SK-N-SH treated with all-trans-retinoic acid at 6 μM for 48 hours (cell line): ENCODE results near the gene OR2M3.
"Not testable (repeated sequence)": the region's sequence is repeated elsewhere in the genome, so short reads cannot be mapped to it uniquely, and the experiment has no call there.

Source experiments
- ATAC-seq: fragments of 200-7000 bp; cut with Tn5 transposase; 3 replicates; pipeline ENCODE4 v1.9.1; 2020; ENCODE audit warnings: mild to moderate bottlenecking, moderate library complexity
- ARNTL ChIP-seq: fragments of 450-650 bp; formaldehyde crosslinking; IDR thresholded peaks from 2 replicates; pipeline ENCODE4 v1.5.0; 2020; ENCODE audit warnings: low read depth, mild to moderate bottlenecking, moderate library complexity, borderline replicate concordance
- BACH2 ChIP-seq: fragments of 250-450 bp; sonication (Bioruptor Pico); IDR thresholded peaks from 2 replicates; pipeline ENCODE4 v1.9.0; 2021; ENCODE audit warnings: mild to moderate bottlenecking, borderline replicate concordance
- ESRRG ChIP-seq: fragments of 250-450 bp; sonication (Bioruptor Pico); IDR thresholded peaks from 2 replicates; pipeline ENCODE4 v1.6.1; 2021; ENCODE audit warnings: mild to moderate bottlenecking
- ISL1 ChIP-seq: fragments of 250-450 bp; sonication (Bioruptor Pico); IDR thresholded peaks from 2 replicates; pipeline ENCODE4 v2.1.2; 2022; ENCODE audit warnings: mild to moderate bottlenecking, moderate library complexity
- OSR1 ChIP-seq: fragments of 250-450 bp; sonication (Bioruptor Pico); IDR thresholded peaks from 2 replicates; pipeline ENCODE4 v1.8.0; 2022; ENCODE audit warnings: moderate library complexity, mild to moderate bottlenecking, inconsistent platforms
- PPARA ChIP-seq: fragments of 250-450 bp; sonication (Bioruptor Pico); IDR thresholded peaks from 2 replicates; pipeline ENCODE4 v1.5.0; 2020; ENCODE audit warnings: mild to moderate bottlenecking, borderline replicate concordance
- RARB ChIP-seq: fragments of 250-450 bp; sonication (Bioruptor Pico); IDR thresholded peaks from 2 replicates; pipeline ENCODE4 v1.8.0; 2021; ENCODE audit warnings: mild to moderate bottlenecking, moderate library complexity
- SNAI2 ChIP-seq: fragments of 250-450 bp; sonication (Bioruptor Pico); IDR thresholded peaks from 2 replicates; pipeline ENCODE4 v1.5.0; 2020; ENCODE audit warnings: mild to moderate bottlenecking, moderate library complexity
- TCF4 ChIP-seq: fragments of 250-450 bp; sonication (Bioruptor Pico); IDR thresholded peaks from 2 replicates; pipeline ENCODE4 v1.8.0; 2021; ENCODE audit warnings: mild to moderate bottlenecking, moderate library complexity, borderline replicate concordance
- TOX ChIP-seq: fragments of 250-450 bp; sonication (Bioruptor Pico); IDR thresholded peaks from 2 replicates; pipeline ENCODE4 v1.8.0; 2021; ENCODE audit warnings: mild to moderate bottlenecking, moderate library complexity, borderline replicate concordance
- ZC3H10 ChIP-seq: fragments of 250-450 bp; sonication (Bioruptor Pico); IDR thresholded peaks from 2 replicates; pipeline ENCODE4 v1.5.1; 2021; ENCODE audit warnings: mild to moderate bottlenecking, moderate library complexity
- ZFP3 ChIP-seq: fragments of 250-450 bp; sonication (Bioruptor Pico); IDR thresholded peaks from 2 replicates; pipeline ENCODE4 v1.5.0; 2020; ENCODE audit warnings: mild to moderate bottlenecking, moderate library complexity
- ZFP30 ChIP-seq: fragments of 450-650 bp; formaldehyde crosslinking; IDR thresholded peaks from 2 replicates; pipeline ENCODE4 v1.5.0; 2022; ENCODE audit warnings: mild to moderate bottlenecking, moderate library complexity
- ZNF565 ChIP-seq: fragments of 450-650 bp; formaldehyde crosslinking; conservative IDR thresholded peaks from 2 replicates; pipeline ENCODE4 v1.5.0; 2020; ENCODE audit warnings: low read depth, mild to moderate bottlenecking, moderate library complexity
- ZNF70 ChIP-seq: fragments of 450-650 bp; formaldehyde crosslinking; IDR thresholded peaks from 2 replicates; pipeline ENCODE4 v1.5.0; 2020; ENCODE audit warnings: mild to moderate bottlenecking, moderate library complexity
- ZNF8 ChIP-seq: fragments of 450-650 bp; formaldehyde crosslinking; IDR thresholded peaks from 2 replicates; pipeline ENCODE4 v1.5.0; 2020; ENCODE audit warnings: mild to moderate bottlenecking, moderate library complexity
- TF ChIP-seq, protein P1 (sequence below): fragments of 250-450 bp; sonication (Bioruptor Pico); IDR thresholded peaks from 2 replicates; pipeline ENCODE4 v1.8.0; 2020; ENCODE audit warnings: mild to moderate bottlenecking, moderate library complexity, borderline replicate concordance
- TF ChIP-seq, protein P2 (sequence below): fragments of 250-450 bp; sonication (Bioruptor Pico); IDR thresholded peaks from 2 replicates; pipeline ENCODE4 v1.5.0; 2020; ENCODE audit warnings: mild to moderate bottlenecking, moderate library complexity
- TF ChIP-seq, protein P3 (sequence below): fragments of 250-450 bp; sonication (Bioruptor Pico); IDR thresholded peaks from 2 replicates; pipeline ENCODE4 v1.8.0; 2021; ENCODE audit warnings: low read depth, mild to moderate bottlenecking, moderate library complexity, borderline replicate concordance
- TF ChIP-seq, protein P4 (sequence below): fragments of 250-450 bp; sonication (Bioruptor Pico); IDR thresholded peaks from 2 replicates; pipeline ENCODE4 v1.5.1; 2020; ENCODE audit warnings: low read depth, mild to moderate bottlenecking, moderate library complexity

OR2M3 gene

DNA sequence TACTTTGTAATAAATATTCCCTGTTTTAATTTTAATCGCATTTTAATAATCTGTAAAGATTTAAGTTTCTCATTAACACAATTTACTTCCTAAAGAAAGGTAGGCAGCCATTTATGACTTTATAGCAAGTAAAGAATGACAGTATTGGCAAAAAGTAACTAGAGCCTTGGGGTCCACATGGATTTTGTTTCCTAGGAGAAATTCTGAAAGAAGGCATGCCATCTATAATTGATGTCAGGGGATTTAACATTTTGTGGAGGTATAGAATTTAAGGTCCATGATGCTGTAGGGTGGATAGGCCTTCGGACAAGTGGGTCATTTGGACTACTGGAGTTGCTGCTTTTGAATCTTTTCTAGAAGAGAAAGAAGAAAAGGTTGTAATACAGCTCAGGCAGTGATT lies 34.1 kb downstream of the OR2M3 start, which contains the start of gene OR2M4:
OR2M4 (plus strand) TSS at position 301 of the 400 bp plus-strand sequence. CDS start 7,512 bp downstream, outside the sequence.
- TF ChIP-seq BACH2: no peak
- ATAC-seq: no peak

DNA sequence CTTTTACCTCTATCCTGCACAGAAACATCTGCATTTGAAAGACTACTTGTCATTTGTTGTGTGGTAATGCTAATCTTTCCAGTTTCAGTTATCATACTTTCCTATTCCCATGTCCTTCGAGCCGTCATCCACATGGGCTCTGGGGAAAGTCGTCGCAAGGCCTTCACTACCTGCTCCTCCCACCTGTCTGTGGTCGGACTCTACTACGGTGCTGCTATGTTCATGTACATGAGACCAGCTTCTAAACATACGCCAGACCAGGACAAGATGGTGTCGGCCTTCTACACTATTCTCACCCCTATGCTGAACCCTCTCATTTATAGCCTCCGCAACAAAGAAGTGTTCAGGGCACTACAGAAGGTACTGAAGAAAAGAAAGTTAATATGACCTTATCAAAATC lies 42.4 kb downstream of the OR2M3 start:
- ATAC-seq: no peak
- TF ChIP-seq ZNF8 (CRISPR knock-in tag) (no peak), ZFP30 (no peak), ESRRG (CRISPR knock-in tag) (no peak), TOX (no peak), ZNF70 (no peak), ISL1 (CRISPR knock-in tag) (no peak), ZC3H10 (no peak), ARNTL (no peak), ZNF565 (no peak), OSR1 (CRISPR knock-in tag) (no peak), SNAI2 (no peak)
- TF ChIP-seq, protein P1, sequence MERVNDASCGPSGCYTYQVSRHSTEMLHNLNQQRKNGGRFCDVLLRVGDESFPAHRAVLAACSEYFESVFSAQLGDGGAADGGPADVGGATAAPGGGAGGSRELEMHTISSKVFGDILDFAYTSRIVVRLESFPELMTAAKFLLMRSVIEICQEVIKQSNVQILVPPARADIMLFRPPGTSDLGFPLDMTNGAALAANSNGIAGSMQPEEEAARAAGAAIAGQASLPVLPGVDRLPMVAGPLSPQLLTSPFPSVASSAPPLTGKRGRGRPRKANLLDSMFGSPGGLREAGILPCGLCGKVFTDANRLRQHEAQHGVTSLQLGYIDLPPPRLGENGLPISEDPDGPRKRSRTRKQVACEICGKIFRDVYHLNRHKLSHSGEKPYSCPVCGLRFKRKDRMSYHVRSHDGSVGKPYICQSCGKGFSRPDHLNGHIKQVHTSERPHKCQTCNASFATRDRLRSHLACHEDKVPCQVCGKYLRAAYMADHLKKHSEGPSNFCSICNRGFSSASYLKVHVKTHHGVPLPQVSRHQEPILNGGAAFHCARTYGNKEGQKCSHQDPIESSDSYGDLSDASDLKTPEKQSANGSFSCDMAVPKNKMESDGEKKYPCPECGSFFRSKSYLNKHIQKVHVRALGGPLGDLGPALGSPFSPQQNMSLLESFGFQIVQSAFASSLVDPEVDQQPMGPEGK: no peak
- TF ChIP-seq, protein P2, sequence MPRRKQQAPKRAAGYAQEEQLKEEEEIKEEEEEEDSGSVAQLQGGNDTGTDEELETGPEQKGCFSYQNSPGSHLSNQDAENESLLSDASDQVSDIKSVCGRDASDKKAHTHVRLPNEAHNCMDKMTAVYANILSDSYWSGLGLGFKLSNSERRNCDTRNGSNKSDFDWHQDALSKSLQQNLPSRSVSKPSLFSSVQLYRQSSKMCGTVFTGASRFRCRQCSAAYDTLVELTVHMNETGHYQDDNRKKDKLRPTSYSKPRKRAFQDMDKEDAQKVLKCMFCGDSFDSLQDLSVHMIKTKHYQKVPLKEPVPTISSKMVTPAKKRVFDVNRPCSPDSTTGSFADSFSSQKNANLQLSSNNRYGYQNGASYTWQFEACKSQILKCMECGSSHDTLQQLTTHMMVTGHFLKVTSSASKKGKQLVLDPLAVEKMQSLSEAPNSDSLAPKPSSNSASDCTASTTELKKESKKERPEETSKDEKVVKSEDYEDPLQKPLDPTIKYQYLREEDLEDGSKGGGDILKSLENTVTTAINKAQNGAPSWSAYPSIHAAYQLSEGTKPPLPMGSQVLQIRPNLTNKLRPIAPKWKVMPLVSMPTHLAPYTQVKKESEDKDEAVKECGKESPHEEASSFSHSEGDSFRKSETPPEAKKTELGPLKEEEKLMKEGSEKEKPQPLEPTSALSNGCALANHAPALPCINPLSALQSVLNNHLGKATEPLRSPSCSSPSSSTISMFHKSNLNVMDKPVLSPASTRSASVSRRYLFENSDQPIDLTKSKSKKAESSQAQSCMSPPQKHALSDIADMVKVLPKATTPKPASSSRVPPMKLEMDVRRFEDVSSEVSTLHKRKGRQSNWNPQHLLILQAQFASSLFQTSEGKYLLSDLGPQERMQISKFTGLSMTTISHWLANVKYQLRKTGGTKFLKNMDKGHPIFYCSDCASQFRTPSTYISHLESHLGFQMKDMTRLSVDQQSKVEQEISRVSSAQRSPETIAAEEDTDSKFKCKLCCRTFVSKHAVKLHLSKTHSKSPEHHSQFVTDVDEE: no peak

DNA sequence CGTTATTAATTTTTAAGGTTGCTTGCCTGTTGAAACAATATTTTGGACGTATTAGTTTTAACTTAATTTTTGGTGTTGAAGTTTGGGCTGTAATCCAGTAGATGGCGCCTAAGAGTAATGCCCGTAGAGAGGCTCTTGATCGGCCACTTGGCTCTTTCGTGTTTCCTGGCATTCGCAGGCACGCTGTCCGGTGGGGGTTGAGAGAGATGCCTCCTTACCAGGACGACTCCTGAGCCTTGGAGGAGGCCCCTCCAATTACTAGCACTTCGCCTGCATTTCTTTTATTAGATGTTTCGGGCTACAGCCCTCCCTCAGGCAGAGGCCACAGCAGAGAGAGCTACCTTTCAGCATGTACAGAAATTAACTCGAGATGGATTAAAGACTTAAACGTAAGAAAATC lies 46.1 kb downstream of the OR2M3 start:
- peak; percentile 65 for ATAC-seq
- TF ChIP-seq ZNF565 (no peak), ISL1 (CRISPR knock-in tag) (no peak), BACH2 (no peak), ZC3H10 (no peak), SNAI2 (no peak), TCF4 (CRISPR knock-in tag) (no peak), ZFP3 (CRISPR knock-in tag) (no peak), RARB (CRISPR knock-in tag) (no peak), PPARA (CRISPR knock-in tag) (no peak), ZFP30 (no peak), ARNTL (no peak)
- TF ChIP-seq, protein P3, sequence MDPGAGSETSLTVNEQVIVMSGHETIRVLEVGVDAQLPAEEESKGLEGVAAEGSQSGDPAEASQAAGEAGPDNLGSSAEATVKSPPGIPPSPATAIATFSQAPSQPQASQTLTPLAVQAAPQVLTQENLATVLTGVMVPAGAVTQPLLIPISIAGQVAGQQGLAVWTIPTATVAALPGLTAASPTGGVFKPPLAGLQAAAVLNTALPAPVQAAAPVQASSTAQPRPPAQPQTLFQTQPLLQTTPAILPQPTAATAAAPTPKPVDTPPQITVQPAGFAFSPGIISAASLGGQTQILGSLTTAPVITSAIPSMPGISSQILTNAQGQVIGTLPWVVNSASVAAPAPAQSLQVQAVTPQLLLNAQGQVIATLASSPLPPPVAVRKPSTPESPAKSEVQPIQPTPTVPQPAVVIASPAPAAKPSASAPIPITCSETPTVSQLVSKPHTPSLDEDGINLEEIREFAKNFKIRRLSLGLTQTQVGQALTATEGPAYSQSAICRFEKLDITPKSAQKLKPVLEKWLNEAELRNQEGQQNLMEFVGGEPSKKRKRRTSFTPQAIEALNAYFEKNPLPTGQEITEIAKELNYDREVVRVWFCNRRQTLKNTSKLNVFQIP (CRISPR knock-in tag): no peak
- TF ChIP-seq, protein P1: no peak
- TF ChIP-seq, protein P4, sequence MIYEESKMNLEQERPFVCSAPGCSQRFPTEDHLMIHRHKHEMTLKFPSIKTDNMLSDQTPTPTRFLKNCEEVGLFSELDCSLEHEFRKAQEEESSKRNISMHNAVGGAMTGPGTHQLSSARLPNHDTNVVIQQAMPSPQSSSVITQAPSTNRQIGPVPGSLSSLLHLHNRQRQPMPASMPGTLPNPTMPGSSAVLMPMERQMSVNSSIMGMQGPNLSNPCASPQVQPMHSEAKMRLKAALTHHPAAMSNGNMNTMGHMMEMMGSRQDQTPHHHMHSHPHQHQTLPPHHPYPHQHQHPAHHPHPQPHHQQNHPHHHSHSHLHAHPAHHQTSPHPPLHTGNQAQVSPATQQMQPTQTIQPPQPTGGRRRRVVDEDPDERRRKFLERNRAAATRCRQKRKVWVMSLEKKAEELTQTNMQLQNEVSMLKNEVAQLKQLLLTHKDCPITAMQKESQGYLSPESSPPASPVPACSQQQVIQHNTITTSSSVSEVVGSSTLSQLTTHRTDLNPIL (CRISPR knock-in tag): no peak
- TF ChIP-seq, protein P2: no peak

DNA sequence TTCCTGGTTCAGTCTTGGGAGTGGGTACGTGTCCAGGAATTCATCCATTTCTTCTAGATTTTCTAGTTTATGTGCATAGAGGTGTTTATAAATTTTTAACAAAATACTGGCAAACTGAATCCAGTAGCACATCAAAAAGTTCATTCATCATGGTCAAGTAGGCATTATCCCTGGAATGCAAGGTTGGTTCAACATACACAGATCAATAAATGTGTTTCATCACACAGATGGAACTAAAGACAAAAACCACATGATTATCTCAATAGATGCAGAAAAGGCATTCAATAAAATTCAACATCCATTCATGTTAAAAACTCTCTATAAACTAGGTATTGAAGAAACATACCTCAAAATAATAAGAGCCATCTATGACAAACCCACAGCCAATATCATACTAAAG lies 62.2 kb downstream of the OR2M3 start:
- ATAC-seq: not testable (repeated sequence)
